SK-N-SH treated with all-trans-retinoic acid at 6 μM for 48 hours (cell line): ENCODE results near the gene ZNF512.

Source experiments
- ATAC-seq: fragments of 200-7000 bp; cut with Tn5 transposase; 3 replicates; pipeline ENCODE4 v1.9.1; 2020; ENCODE audit warnings: mild to moderate bottlenecking, moderate library complexity
- ARNTL ChIP-seq: fragments of 450-650 bp; formaldehyde crosslinking; IDR thresholded peaks from 2 replicates; pipeline ENCODE4 v1.5.0; 2020; ENCODE audit warnings: low read depth, mild to moderate bottlenecking, moderate library complexity, borderline replicate concordance
- BACH2 ChIP-seq: fragments of 250-450 bp; sonication (Bioruptor Pico); IDR thresholded peaks from 2 replicates; pipeline ENCODE4 v1.9.0; 2021; ENCODE audit warnings: mild to moderate bottlenecking, borderline replicate concordance
- CREB5 ChIP-seq: fragments of 250-450 bp; sonication (Bioruptor Pico); IDR thresholded peaks from 2 replicates; pipeline ENCODE4 v1.5.1; 2020; ENCODE audit warnings: low read depth, mild to moderate bottlenecking, moderate library complexity
- CSDC2 ChIP-seq: fragments of 250-450 bp; sonication (Bioruptor Pico); IDR thresholded peaks from 2 replicates; pipeline ENCODE4 v1.5.0; 2020; ENCODE audit warnings: mild to moderate bottlenecking, moderate library complexity
- CSRNP3 ChIP-seq: fragments of 250-450 bp; sonication (Bioruptor Pico); IDR thresholded peaks from 2 replicates; pipeline ENCODE4 v1.5.1; 2021; ENCODE audit warnings: mild to moderate bottlenecking, moderate library complexity
- GLIS3 ChIP-seq: fragments of 250-450 bp; sonication (Bioruptor Pico); IDR thresholded peaks from 2 replicates; pipeline ENCODE4 v1.5.0; 2020; ENCODE audit warnings: mild to moderate bottlenecking, moderate library complexity
- ISL1 ChIP-seq: fragments of 250-450 bp; sonication (Bioruptor Pico); IDR thresholded peaks from 2 replicates; pipeline ENCODE4 v2.1.2; 2022; ENCODE audit warnings: mild to moderate bottlenecking, moderate library complexity
- OSR1 ChIP-seq: fragments of 250-450 bp; sonication (Bioruptor Pico); IDR thresholded peaks from 2 replicates; pipeline ENCODE4 v1.8.0; 2022; ENCODE audit warnings: moderate library complexity, mild to moderate bottlenecking, inconsistent platforms
- PATZ1 ChIP-seq: fragments of 250-450 bp; sonication (Bioruptor Pico); IDR thresholded peaks from 2 replicates; pipeline ENCODE4 v1.8.0; 2020; ENCODE audit warnings: mild to moderate bottlenecking, moderate library complexity, borderline replicate concordance
- POU6F1 ChIP-seq: fragments of 250-450 bp; sonication (Bioruptor Pico); IDR thresholded peaks from 2 replicates; pipeline ENCODE4 v1.8.0; 2021; ENCODE audit warnings: low read depth, mild to moderate bottlenecking, moderate library complexity, borderline replicate concordance
- PPARA ChIP-seq: fragments of 250-450 bp; sonication (Bioruptor Pico); IDR thresholded peaks from 2 replicates; pipeline ENCODE4 v1.5.0; 2020; ENCODE audit warnings: mild to moderate bottlenecking, borderline replicate concordance
- RARB ChIP-seq: fragments of 250-450 bp; sonication (Bioruptor Pico); IDR thresholded peaks from 2 replicates; pipeline ENCODE4 v1.8.0; 2021; ENCODE audit warnings: mild to moderate bottlenecking, moderate library complexity
- SNAI2 ChIP-seq: fragments of 250-450 bp; sonication (Bioruptor Pico); IDR thresholded peaks from 2 replicates; pipeline ENCODE4 v1.5.0; 2020; ENCODE audit warnings: mild to moderate bottlenecking, moderate library complexity
- TCF4 ChIP-seq: fragments of 250-450 bp; sonication (Bioruptor Pico); IDR thresholded peaks from 2 replicates; pipeline ENCODE4 v1.8.0; 2021; ENCODE audit warnings: mild to moderate bottlenecking, moderate library complexity, borderline replicate concordance
- TOX ChIP-seq: fragments of 250-450 bp; sonication (Bioruptor Pico); IDR thresholded peaks from 2 replicates; pipeline ENCODE4 v1.8.0; 2021; ENCODE audit warnings: mild to moderate bottlenecking, moderate library complexity, borderline replicate concordance
- TSHZ2 ChIP-seq: fragments of 250-450 bp; sonication (Bioruptor Pico); IDR thresholded peaks from 2 replicates; pipeline ENCODE4 v1.5.0; 2020; ENCODE audit warnings: mild to moderate bottlenecking, moderate library complexity
- ZC3H10 ChIP-seq: fragments of 250-450 bp; sonication (Bioruptor Pico); IDR thresholded peaks from 2 replicates; pipeline ENCODE4 v1.5.1; 2021; ENCODE audit warnings: mild to moderate bottlenecking, moderate library complexity
- ZFP3 ChIP-seq: fragments of 250-450 bp; sonication (Bioruptor Pico); IDR thresholded peaks from 2 replicates; pipeline ENCODE4 v1.5.0; 2020; ENCODE audit warnings: mild to moderate bottlenecking, moderate library complexity
- ZFP30 ChIP-seq: fragments of 450-650 bp; formaldehyde crosslinking; IDR thresholded peaks from 2 replicates; pipeline ENCODE4 v1.5.0; 2022; ENCODE audit warnings: mild to moderate bottlenecking, moderate library complexity
- ZNF70 ChIP-seq: fragments of 450-650 bp; formaldehyde crosslinking; IDR thresholded peaks from 2 replicates; pipeline ENCODE4 v1.5.0; 2020; ENCODE audit warnings: mild to moderate bottlenecking, moderate library complexity
- ZNF8 ChIP-seq: fragments of 450-650 bp; formaldehyde crosslinking; IDR thresholded peaks from 2 replicates; pipeline ENCODE4 v1.5.0; 2020; ENCODE audit warnings: mild to moderate bottlenecking, moderate library complexity

The ZNF512 gene

GRCh38 chr2:27544143-27544821 is 38.6 kb upstream of the ZNF512 start:
- ATAC-seq: no peak
- no peak for TF ChIP-seq ZNF8 (CRISPR knock-in tag)
- no peak for TF ChIP-seq CSRNP3
- no peak for TF ChIP-seq ZC3H10 (CRISPR knock-in tag)
- TF ChIP-seq ZFP3: no peak
- no peak for TF ChIP-seq BACH2 (CRISPR knock-in tag)
- no peak for TF ChIP-seq ISL1
- no peak for TF ChIP-seq ZFP30 (CRISPR knock-in tag)
- no peak for TF ChIP-seq RARB (CRISPR knock-in tag)
- no peak for TF ChIP-seq ARNTL (CRISPR knock-in tag)
- no peak for TF ChIP-seq GLIS3 (CRISPR knock-in tag)
- no peak for TF ChIP-seq CSDC2 (CRISPR knock-in tag)
- no peak for TF ChIP-seq OSR1 (CRISPR knock-in tag)
- no peak for TF ChIP-seq TCF4 (CRISPR knock-in tag)
- TF ChIP-seq POU6F1 (CRISPR knock-in tag): no peak
- TF ChIP-seq TSHZ2 (CRISPR knock-in tag): no peak
- no peak for TF ChIP-seq TOX

GRCh38 chr2:27545348-27546141 is 37.3 kb upstream of the ZNF512 start:
- TF ChIP-seq TSHZ2 (CRISPR knock-in tag) (no peak), BACH2 (CRISPR knock-in tag) (no peak), RARB (CRISPR knock-in tag) (no peak), PATZ1 (no peak), GLIS3 (CRISPR knock-in tag) (no peak), ZNF70 (CRISPR knock-in tag) (no peak), TOX (no peak), PPARA (no peak), OSR1 (CRISPR knock-in tag) (no peak), SNAI2 (CRISPR knock-in tag) (no peak), ISL1 (no peak), ZC3H10 (CRISPR knock-in tag) (no peak), ARNTL (CRISPR knock-in tag) (no peak), POU6F1 (CRISPR knock-in tag) (no peak), ZFP30 (CRISPR knock-in tag) (no peak), CREB5 (CRISPR knock-in tag) (no peak), ZFP3 (no peak)
- no peak for ATAC-seq
